Activated CD4-positive, alpha-beta T cell treated with anti-CD3 and anti-CD28 coated beads, Interleukin-2, amount 50 U/mL, for 24 hours (primary cell): ENCODE data around the gene AATK.

Experiments used
- DNase-seq, 2 donors: peaks; one replicate each; pipeline ENCODE4 v3.0.0-alpha.2; 2020; ENCODE audit warnings: low read depth in 1 of 2, low spot score in 1 of 2

Gene AATK

GRCh38 chr17:81076141-81076679 lies 89.8 kb downstream of the AATK start:
- DNase-seq: no peak

GRCh38 chr17:81075307-81075706 lies 90.7 kb downstream of the AATK start:
- DNase-seq: no peak

GRCh38 chr17:81074875-81075274 lies 91.1 kb downstream of the AATK start:
- no peak for DNase-seq

GRCh38 chr17:81073967-81074839 lies 91.8 kb downstream of the AATK start:
- DNase-seq: no peak

GRCh38 chr17:81071761-81072741 lies 94.0 kb downstream of the AATK start:
- no peak for DNase-seq

GRCh38 chr17:81070541-81071246 lies 95.3 kb downstream of the AATK start:
- DNase-seq: no peak

GRCh38 chr17:81069135-81069645 lies 96.8 kb downstream of the AATK start:
- no peak for DNase-seq

GRCh38 chr17:81068411-81069134 lies 97.4 kb downstream of the AATK start:
- no peak for DNase-seq

- DNase-seq: no peak
These were observed 98.6 kb downstream of the AATK start for GRCh38 chr17:81067391-81067811.
